Cardiac muscle cell (in vitro differentiated cells and primary cell): Measurements from ENCODE around the gene DIP2A. TPM values are rescaled to one million over a fixed set of nuclear protein-coding genes. Genes with fewer than 3 reads are reported as not detected.

Experiments used
- DNase-seq, 2 donors: peaks; one replicate each; pipeline versions ENCODE4 v3.0.0 to v3.0.0-alpha.2; 2010 to 2017; ENCODE audit warnings: low read depth in 1 of 2, low spot score in 1 of 2
- H3K27ac ChIP-seq: fragments of 200-600 bp; sonication (generic); 2 replicates; pipeline ENCODE4 v1.5.1; 2016
- H3K27me3 ChIP-seq: fragments of 200-600 bp; sonication (generic); 2 replicates; pipeline ENCODE4 v1.6.0; 2016; ENCODE audit warnings: control low read depth
- H3K36me3 ChIP-seq: fragments of 200-600 bp; sonication (generic); 2 replicates; pipeline ENCODE4 v1.5.1; 2016; ENCODE audit warnings: control low read depth
- H3K4me1 ChIP-seq: fragments of 200-600 bp; sonication (generic); 2 replicates; pipeline ENCODE4 v1.8.1; 2017; ENCODE audit warnings: low read depth, mild to moderate bottlenecking, mixed run types
- H3K4me3 ChIP-seq: fragments of 200-600 bp; sonication (generic); 2 replicates; pipeline ENCODE4 v1.5.1; 2016; ENCODE audit warnings: mild to moderate bottlenecking
- H3K9me3 ChIP-seq: fragments of 200-600 bp; sonication (generic); 2 replicates; pipeline ENCODE4 v1.5.1; 2017; ENCODE audit warnings: low read depth, mild to moderate bottlenecking, control low read depth
- CTCF ChIP-seq: IDR thresholded peaks from 2 replicates; pipeline ENCODE4 v1.5.1; 2012; ENCODE audit warnings: low read depth, mild to moderate bottlenecking, low read length
- polyA plus RNA-seq: library from polyadenylated mRNA; unstranded; fragments of >200 nt; fragmentation: Nextera tagmentation; extraction: Ambion mirVana; gene quantifications from 2 replicates; pipeline ENCODE4 v1.2.1, GENCODE V29; 2016
- total RNA-seq: library from RNA; depleted of rRNA; stranded (reverse); fragments of >200 nt; gene quantifications from 2 replicates; pipeline ENCODE4 v1.2.3, GENCODE V29; 2016

The DIP2A gene
- total and polyA plus RNA-seq, 2 experiments from 2014 or later, result 21.7 to 42.2 TPM

DNA sequence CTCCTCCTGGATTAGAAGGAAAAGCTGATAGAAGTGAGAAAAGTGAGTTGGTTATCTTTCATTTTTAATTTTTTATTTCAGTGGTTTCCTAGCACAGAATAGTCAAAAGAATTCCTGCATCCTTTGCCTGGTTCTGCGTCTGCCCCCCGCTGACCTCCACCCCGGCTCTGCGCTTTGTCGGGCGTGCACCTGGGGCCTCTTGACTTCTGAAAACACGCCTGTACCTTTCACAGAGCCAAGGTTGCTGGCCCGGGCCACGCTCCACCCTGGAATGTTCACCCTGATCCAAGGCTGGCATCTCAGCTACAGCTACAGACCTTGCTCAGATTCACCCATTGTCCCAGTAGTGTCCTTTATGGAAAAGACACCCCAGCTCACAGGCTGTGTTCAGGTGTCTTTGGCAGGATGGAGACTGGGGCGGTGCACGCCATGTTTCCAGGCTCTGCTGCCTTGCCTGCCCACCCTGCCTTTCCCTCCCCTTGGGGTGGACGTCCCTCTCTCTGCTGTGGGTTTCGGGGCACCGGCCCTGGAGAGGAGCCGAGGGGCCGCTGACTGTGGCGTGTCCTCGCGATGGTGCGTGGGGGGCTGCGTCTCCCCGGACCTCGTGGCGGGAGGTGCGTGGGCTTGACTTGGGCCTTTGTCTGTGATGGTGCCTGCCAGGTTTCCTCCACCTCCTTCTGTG is 40.3 kb upstream of the DIP2A start:
- DNase-seq, result no peak
- H3K27ac ChIP-seq, result no peak overlapping the region
- no peak overlapping the region for H3K4me3 ChIP-seq
- TF ChIP-seq CTCF, result no peak
- no peaks in the 10 kb centered on the region for H3K27me3 ChIP-seq
- H3K9me3 ChIP-seq, result no peaks in the 10 kb centered on the region
- H3K4me1 ChIP-seq, result no peaks in the 10 kb centered on the region
- H3K36me3 ChIP-seq, result peaks cover 5% of the 10 kb centered on the region

- Histone ChIP-seq H3K27ac (no peak overlapping the region), H3K36me3 (peaks cover 5% of the 10 kb centered on the region), H3K4me1 (no peaks in the 10 kb centered on the region), H3K9me3 (no peaks in the 10 kb centered on the region), H3K27me3 (no peaks in the 10 kb centered on the region), H3K4me3 (no peak overlapping the region)
- DNase-seq, result no peak
- TF ChIP-seq CTCF, result no peak
These were observed 38.2 kb upstream of the DIP2A start for GRCh38 chr21:46420241-46421190.

DNA sequence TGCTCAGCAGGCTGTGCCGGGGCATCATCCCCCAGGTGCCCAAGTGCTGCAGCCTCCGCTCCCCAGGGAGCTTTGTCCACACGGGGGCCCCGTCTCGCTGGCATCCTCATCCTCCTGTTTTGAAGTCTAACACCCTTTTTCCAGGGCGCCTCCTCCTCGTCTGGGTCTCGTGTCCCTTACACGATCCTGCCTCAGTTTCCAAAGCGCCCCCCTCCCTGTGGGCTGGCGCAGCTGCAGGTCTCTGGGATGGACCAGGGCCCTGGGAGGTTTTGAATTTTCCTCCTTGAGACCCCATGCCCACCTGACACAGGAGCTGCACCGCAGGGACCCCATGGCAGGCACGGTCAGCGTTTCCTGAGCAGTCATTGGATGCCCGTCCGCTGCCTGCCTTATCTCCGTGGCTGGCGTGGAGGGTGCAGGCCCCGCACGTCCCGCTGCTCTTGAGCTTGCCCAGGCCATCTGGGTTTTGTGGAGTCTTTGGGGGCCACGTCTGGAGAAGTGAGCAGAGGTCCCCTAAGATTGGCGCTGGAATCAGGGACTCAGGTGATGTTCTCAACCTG is 37.4 kb upstream of the DIP2A start:
- Histone ChIP-seq H3K9me3 (no peaks in the 10 kb centered on the region), H3K4me1 (no peaks in the 10 kb centered on the region), H3K27me3 (no peaks in the 10 kb centered on the region), H3K36me3 (peaks cover 2% of the 10 kb centered on the region), H3K27ac (no peak overlapping the region), H3K4me3 (no peak overlapping the region)
- no peak for DNase-seq
- TF ChIP-seq CTCF, result no peak

GRCh38 chr21:46421756-46422555 is 36.7 kb upstream of the DIP2A start:
- Histone ChIP-seq H3K4me1 (no peaks in the 10 kb centered on the region), H3K36me3 (no peaks in the 10 kb centered on the region), H3K9me3 (no peaks in the 10 kb centered on the region), H3K27me3 (no peaks in the 10 kb centered on the region), H3K27ac (no peak overlapping the region), H3K4me3 (no peak overlapping the region)
- no peak for DNase-seq
- no peak for TF ChIP-seq CTCF

- Histone ChIP-seq H3K27ac (no peak overlapping the region), H3K9me3 (no peaks in the 10 kb centered on the region), H3K4me1 (no peaks in the 10 kb centered on the region), H3K36me3 (no peaks in the 10 kb centered on the region), H3K4me3 (no peak overlapping the region), H3K27me3 (no peaks in the 10 kb centered on the region)
- TF ChIP-seq CTCF, result no peak
- no peak for DNase-seq
These were observed 36.0 kb upstream of the DIP2A start for GRCh38 chr21:46422636-46423241.
